BLaER1 treated with 17β-estradiol and CSF1 and Interleukin-3, amounts not matched to agents 10 nM and 100 nM (cell line): ENCODE measurements around the gene DUSP23.

Source experiments
- H3K27ac ChIP-seq, 11 experiments: shearing (Covaris generic); formaldehyde crosslinking; 2 replicates each; pipeline ENCODE4 v1.8.1; 2022
- H3K27me3 ChIP-seq, 11 experiments: shearing (Covaris generic); formaldehyde crosslinking; 2 replicates each; pipeline ENCODE4 v1.8.1; 2022
- H3K36me3 ChIP-seq, 11 experiments: shearing (Covaris generic); formaldehyde crosslinking; 2 replicates each; pipeline ENCODE4 v1.8.1; 2022
- H3K4me1 ChIP-seq, 10 experiments: shearing (Covaris generic); formaldehyde crosslinking; 2 replicates each; pipeline ENCODE4 v1.8.1; 2022
- H3K4me2 ChIP-seq, 11 experiments: shearing (Covaris generic); formaldehyde crosslinking; 2 replicates each; pipeline ENCODE4 v1.8.1; 2022
- H3K4me3 ChIP-seq, 10 experiments: shearing (Covaris generic); formaldehyde crosslinking; 2 replicates each; pipeline ENCODE4 v1.8.1; 2022
- H3K9ac ChIP-seq, 11 experiments: shearing (Covaris generic); formaldehyde crosslinking; 2 replicates each; pipeline ENCODE4 v1.8.1; 2022
- H3K9me3 ChIP-seq, 11 experiments: shearing (Covaris generic); formaldehyde crosslinking; replicated peaks in 1 of 11; 2 replicates each; pipeline ENCODE4 v1.8.1; 2022
- H4K20me1 ChIP-seq, 11 experiments: shearing (Covaris generic); formaldehyde crosslinking; 2 replicates each; pipeline ENCODE4 v1.8.1; 2022
- Cebpa-rat ChIP-seq, 11 experiments: shearing (Covaris generic); IDR thresholded peaks; 2 replicates each; pipeline ENCODE4 v1.8.1; 2022

DUSP23 gene

GRCh38 chr1:159817276-159818041 is 36.7 kb downstream of the DUSP23 start:
- Histone ChIP-seq H3K27me3 (no peaks in the 10 kb centered on the region), H3K9ac (no peak overlapping the region), H3K4me1 (peaks cover 0 to 29% (median 0%) of the 10 kb centered on the region in 10 experiments; a peak in 6 of 20 replicates), H3K27ac (no peak overlapping the region), H3K36me3 (peaks cover 0 to 16% (median 0%) of the 10 kb centered on the region in 11 experiments; a peak in 3 of 22 replicates), H3K4me3 (no peak overlapping the region), H4K20me1 (peaks cover 0 to 36% (median 0%) of the 10 kb centered on the region in 11 experiments; a peak in 3 of 22 replicates), H3K9me3 (no peaks in the 10 kb centered on the region), H3K4me2 (no peak overlapping the region)
- no peak for TF ChIP-seq Cebpa-rat (IDR thresholded peaks at IDR 0.05)

- no peak for TF ChIP-seq Cebpa-rat (IDR thresholded peaks at IDR 0.05)
- Histone ChIP-seq H3K27me3 (no peaks in the 10 kb centered on the region), H3K27ac (no peak overlapping the region), H3K4me2 (peak overlapping the region in 2 of 11 experiments; percentile 94 to 98; a peak in 4 of 22 replicates), H3K4me1 (peaks cover 3 to 57% (median 11%) of the 10 kb centered on the region in 10 experiments; a peak in 17 of 20 replicates), H3K36me3 (peaks cover 0 to 11% (median 0%) of the 10 kb centered on the region in 11 experiments; a peak in 2 of 22 replicates), H3K9me3 (no peaks in the 10 kb centered on the region), H4K20me1 (peaks cover 0 to 7% (median 0%) of the 10 kb centered on the region in 11 experiments; a peak in 2 of 22 replicates), H3K9ac (no peak overlapping the region), H3K4me3 (no peak overlapping the region)
These were observed 40.6 kb downstream of the DUSP23 start for GRCh38 chr1:159821171-159821867.

GRCh38 chr1:159823406-159823805 is 42.6 kb downstream of the DUSP23 start:
- Histone ChIP-seq H3K4me3 (peak overlapping the region in 1 of 10 experiments; percentile 65; a peak in 2 of 20 replicates), H3K9ac (no peak overlapping the region), H3K36me3 (peaks cover 0 to 12% (median 0%) of the 10 kb centered on the region in 11 experiments; a peak in 2 of 22 replicates), H3K27ac (no peak overlapping the region), H3K4me1 (peaks cover 5 to 75% (median 29%) of the 10 kb centered on the region in 10 experiments; a peak in 18 of 20 replicates), H3K27me3 (no peaks in the 10 kb centered on the region), H3K9me3 (no peaks in the 10 kb centered on the region), H4K20me1 (peaks cover 0 to 7% (median 0%) of the 10 kb centered on the region in 11 experiments; a peak in 1 of 22 replicates), H3K4me2 (peak overlapping the region in 3 of 11 experiments; percentile 80 to 98 (median 94); a peak in 6 of 22 replicates)
- TF ChIP-seq Cebpa-rat (IDR thresholded peaks at IDR 0.05) = no peak

- no peaks in the 10 kb centered on the region for H3K9me3 ChIP-seq
- peaks cover 0 to 14% (median 0%) of the 10 kb centered on the region in 11 experiments; a peak in 2 of 22 replicates for H4K20me1 ChIP-seq
- peaks cover 0 to 21% (median 0%) of the 10 kb centered on the region in 11 experiments; a peak in 4 of 22 replicates for H3K36me3 ChIP-seq
- H3K9ac ChIP-seq = peak overlapping the region in 2 of 11 experiments; percentile 60 to 63; a peak in 4 of 22 replicates
- peak overlapping the region in 4 of 11 experiments; percentile 17 to 78 (median 46); a peak in 7 of 22 replicates for H3K27ac ChIP-seq
- H3K4me3 ChIP-seq = peak overlapping the region in 3 of 10 experiments; percentile 57 to 71 (median 65); a peak in 6 of 20 replicates
- no peaks in the 10 kb centered on the region for H3K27me3 ChIP-seq
- H3K4me1 ChIP-seq = peaks cover 5 to 96% (median 42%) of the 10 kb centered on the region in 10 experiments; a peak in 18 of 20 replicates
- H3K4me2 ChIP-seq = peak overlapping the region in 9 of 11 experiments; percentile 8 to 98 (median 60); a peak in 17 of 22 replicates
- no peak for TF ChIP-seq Cebpa-rat (IDR thresholded peaks at IDR 0.05)
These were observed 44.8 kb downstream of the DUSP23 start for GRCh38 chr1:159825564-159825963.

GRCh38 chr1:159826441-159827101 is 45.8 kb downstream of the DUSP23 start, which contains the start of gene SLAMF8:
SLAMF8 (plus strand) TSS chr1:159826873; CDS start chr1:159826899, 26 bp downstream.
- H3K27me3 ChIP-seq = no peaks in the 10 kb centered on the region
- peaks cover 0 to 23% (median 0%) of the 10 kb centered on the region in 11 experiments; a peak in 4 of 22 replicates for H4K20me1 ChIP-seq
- H3K27ac ChIP-seq = peak within 1 kb of the TSS in 9 of 11 experiments; percentile 7 to 78 (median 47); a peak in 13 of 22 replicates
- H3K9me3 ChIP-seq = no peaks in the 10 kb centered on the region
- peak within 1 kb of the TSS in 4 of 10 experiments; percentile 26 to 71 (median 61); a peak in 7 of 20 replicates for H3K4me3 ChIP-seq
- H3K36me3 ChIP-seq = peaks cover 0 to 31% (median 0%) of the 10 kb centered on the region in 11 experiments; a peak in 4 of 22 replicates
- peak within 1 kb of the TSS in 4 of 11 experiments; percentile 21 to 77 (median 65); a peak in 6 of 22 replicates for H3K9ac ChIP-seq
- peak within 1 kb of the TSS in 10 of 11 experiments; percentile 8 to 98 (median 54); a peak in 18 of 22 replicates for H3K4me2 ChIP-seq
- TF ChIP-seq Cebpa-rat (IDR thresholded peaks at IDR 0.05) = no peak
- peaks cover 5 to 97% (median 42%) of the 10 kb centered on the region in 10 experiments; a peak in 18 of 20 replicates for H3K4me1 ChIP-seq

GRCh38 chr1:159827102-159827490 is 46.3 kb downstream of the DUSP23 start:
- Histone ChIP-seq H4K20me1 (peaks cover 0 to 28% (median 0%) of the 10 kb centered on the region in 11 experiments; a peak in 4 of 22 replicates), H3K4me1 (peaks cover 5 to 97% (median 42%) of the 10 kb centered on the region in 10 experiments; a peak in 18 of 20 replicates), H3K9ac (peak overlapping the region in 4 of 11 experiments; percentile 21 to 77 (median 65); a peak in 6 of 22 replicates), H3K4me2 (peak overlapping the region in 9 of 11 experiments; percentile 8 to 98 (median 60); a peak in 15 of 22 replicates), H3K27ac (peak overlapping the region in 9 of 11 experiments; percentile 7 to 78 (median 47); a peak in 13 of 22 replicates), H3K4me3 (peak overlapping the region in 4 of 10 experiments; percentile 26 to 71 (median 61); a peak in 7 of 20 replicates), H3K27me3 (no peaks in the 10 kb centered on the region), H3K9me3 (no peaks in the 10 kb centered on the region), H3K36me3 (peaks cover 0 to 31% (median 0%) of the 10 kb centered on the region in 11 experiments; a peak in 4 of 22 replicates)
- no peak for TF ChIP-seq Cebpa-rat (IDR thresholded peaks at IDR 0.05)

- Histone ChIP-seq H4K20me1 (peaks cover 0 to 33% (median 0%) of the 10 kb centered on the region in 11 experiments; a peak in 4 of 22 replicates), H3K4me1 (peaks cover 5 to 97% (median 42%) of the 10 kb centered on the region in 10 experiments; a peak in 18 of 20 replicates), H3K4me2 (peak overlapping the region in 7 of 11 experiments; percentile 33 to 98 (median 72); a peak in 12 of 22 replicates), H3K9me3 (no peaks in the 10 kb centered on the region), H3K36me3 (peaks cover 0 to 34% (median 0%) of the 10 kb centered on the region in 11 experiments; a peak in 6 of 22 replicates), H3K27ac (peak overlapping the region in 4 of 11 experiments; percentile 7 to 78 (median 68); a peak in 6 of 22 replicates), H3K27me3 (no peaks in the 10 kb centered on the region), H3K9ac (peak overlapping the region in 3 of 11 experiments; percentile 55 to 77 (median 75); a peak in 5 of 22 replicates), H3K4me3 (peak overlapping the region in 4 of 10 experiments; percentile 14 to 71 (median 61); a peak in 6 of 20 replicates)
- TF ChIP-seq Cebpa-rat (IDR thresholded peaks at IDR 0.05) = no peak
These were observed 46.8 kb downstream of the DUSP23 start for GRCh38 chr1:159827549-159827948.
